C4-2B (cell line): ENCODE measurements around the gene CALHM3.

ENCODE experiments used
- H3K27ac ChIP-seq: fragments of 450-650 bp; 2 replicates; pipeline ENCODE4 v1.5.1; 2017
- ZFX ChIP-seq: fragments of 450-650 bp; IDR thresholded peaks from 2 replicates; pipeline ENCODE4 v1.6.1; 2017
- TF ChIP-seq, protein P1 (sequence below): fragments of 450-650 bp; conservative IDR thresholded peaks from 2 replicates; pipeline ENCODE4 v1.5.1; 2017; ENCODE audit warnings: mild to moderate bottlenecking

Gene CALHM3

DNA sequence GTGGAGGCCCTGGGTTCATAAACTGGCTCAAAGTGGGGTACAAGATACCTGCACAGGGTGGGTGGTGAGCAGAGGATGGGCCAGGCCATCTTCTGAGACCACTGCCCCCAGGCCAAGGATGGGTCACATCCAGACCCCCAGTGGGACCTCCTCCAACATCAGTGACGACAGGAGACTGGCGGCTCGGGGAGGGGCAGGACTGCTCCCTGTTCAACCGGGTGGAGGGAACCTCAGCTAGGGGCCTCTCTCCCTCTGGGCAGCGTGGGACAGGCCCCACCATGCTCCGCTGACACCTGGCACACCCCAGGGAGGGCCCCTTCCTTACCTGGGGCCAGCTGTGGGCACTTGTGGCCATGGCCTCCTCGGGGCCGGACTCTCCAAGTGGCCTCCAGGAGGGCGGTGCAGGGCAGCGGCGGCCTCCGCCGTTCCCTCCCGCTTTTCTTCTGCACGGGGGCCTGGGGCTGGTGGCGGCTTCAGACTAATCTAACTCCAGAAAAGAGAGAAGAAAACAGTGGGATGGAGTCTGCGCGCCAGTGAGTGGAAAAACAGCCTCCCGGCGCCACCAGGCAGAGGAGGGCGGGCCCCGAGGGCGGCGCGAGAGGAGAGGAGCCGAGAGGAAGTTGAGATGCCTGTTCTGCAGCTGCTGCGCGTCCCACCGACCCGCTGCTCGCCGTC is 27.1 kb downstream of the CALHM3 start, which contains the start of gene CALHM2:
Gene CALHM2 (minus strand): TSS at position 540 of the 675 bp plus-strand sequence. CDS start 2,429 bp downstream, outside the sequence.
- peak within 1 kb of the TSS; percentile 17; the same call in 1 of the 2 replicates for H3K27ac ChIP-seq
- TF ChIP-seq, protein P1, sequence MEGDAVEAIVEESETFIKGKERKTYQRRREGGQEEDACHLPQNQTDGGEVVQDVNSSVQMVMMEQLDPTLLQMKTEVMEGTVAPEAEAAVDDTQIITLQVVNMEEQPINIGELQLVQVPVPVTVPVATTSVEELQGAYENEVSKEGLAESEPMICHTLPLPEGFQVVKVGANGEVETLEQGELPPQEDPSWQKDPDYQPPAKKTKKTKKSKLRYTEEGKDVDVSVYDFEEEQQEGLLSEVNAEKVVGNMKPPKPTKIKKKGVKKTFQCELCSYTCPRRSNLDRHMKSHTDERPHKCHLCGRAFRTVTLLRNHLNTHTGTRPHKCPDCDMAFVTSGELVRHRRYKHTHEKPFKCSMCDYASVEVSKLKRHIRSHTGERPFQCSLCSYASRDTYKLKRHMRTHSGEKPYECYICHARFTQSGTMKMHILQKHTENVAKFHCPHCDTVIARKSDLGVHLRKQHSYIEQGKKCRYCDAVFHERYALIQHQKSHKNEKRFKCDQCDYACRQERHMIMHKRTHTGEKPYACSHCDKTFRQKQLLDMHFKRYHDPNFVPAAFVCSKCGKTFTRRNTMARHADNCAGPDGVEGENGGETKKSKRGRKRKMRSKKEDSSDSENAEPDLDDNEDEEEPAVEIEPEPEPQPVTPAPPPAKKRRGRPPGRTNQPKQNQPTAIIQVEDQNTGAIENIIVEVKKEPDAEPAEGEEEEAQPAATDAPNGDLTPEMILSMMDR = no peak
- no peak for TF ChIP-seq ZFX

DNA sequence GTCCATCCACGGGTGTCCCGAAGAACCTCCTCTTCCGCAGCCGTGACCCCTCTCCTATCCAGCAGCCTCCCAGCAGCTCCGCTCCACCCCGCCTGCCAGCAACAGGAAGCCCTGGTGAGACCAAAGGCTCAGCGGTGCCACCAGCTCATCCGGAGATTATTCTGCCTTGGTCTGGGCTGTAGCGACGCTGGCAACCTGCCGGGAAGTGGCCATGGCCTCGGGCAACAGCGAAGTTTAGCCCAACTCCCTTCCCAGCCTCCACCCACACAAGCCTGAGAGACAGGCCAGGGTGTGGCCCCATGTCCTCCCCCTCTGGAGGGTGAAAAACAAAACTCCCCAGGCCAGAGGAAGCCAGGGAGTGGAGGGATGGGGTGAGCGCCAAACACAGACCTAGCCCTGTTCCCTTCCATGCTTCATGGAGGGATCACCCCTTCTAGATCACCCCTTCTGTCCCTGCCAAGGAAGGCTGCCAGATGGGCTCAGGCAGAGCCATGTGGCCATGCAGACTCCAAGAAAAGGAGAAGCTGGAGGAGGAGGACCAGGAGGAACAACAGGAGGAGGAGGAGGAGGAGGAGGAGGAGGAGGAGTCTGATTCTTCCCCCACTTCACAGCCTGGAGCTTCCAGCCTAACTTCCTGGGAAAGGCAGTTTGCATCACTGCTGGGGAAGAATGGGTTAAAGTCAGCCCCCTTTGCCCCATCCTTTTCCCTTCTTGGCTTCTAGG is 27.8 kb downstream of the CALHM3 start:
- TF ChIP-seq, protein P1 = no peak
- TF ChIP-seq ZFX = no peak
- peak overlapping the region; percentile 17; the same call in 1 of the 2 replicates for H3K27ac ChIP-seq

DNA sequence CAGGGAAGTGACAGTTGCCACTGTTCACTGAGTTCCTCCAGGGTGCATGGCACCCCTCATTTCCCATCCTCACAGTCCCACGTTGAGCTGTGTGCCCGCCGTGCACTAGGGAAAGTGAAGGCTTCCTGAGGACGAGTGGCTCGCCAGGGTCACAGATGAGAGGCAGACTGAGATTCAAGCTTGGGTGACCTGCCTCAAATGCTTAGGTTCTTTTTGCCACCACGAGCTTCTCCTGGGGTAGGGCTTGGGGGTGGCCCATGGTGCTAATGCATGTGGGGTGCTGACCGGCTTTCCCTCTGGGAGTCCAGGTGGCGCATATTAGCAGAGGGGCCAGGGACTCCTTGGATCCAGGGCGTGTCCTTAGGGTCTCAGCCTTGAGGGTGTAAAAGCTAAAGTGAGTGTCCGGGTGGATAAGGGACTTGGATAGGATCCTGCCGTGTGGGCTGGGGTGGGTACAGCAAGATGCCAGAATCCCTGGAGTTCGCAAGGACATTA is 28.8 kb downstream of the CALHM3 start:
- H3K27ac ChIP-seq = no peak overlapping the region
- TF ChIP-seq ZFX = no peak
- TF ChIP-seq, protein P1 = no peak

DNA sequence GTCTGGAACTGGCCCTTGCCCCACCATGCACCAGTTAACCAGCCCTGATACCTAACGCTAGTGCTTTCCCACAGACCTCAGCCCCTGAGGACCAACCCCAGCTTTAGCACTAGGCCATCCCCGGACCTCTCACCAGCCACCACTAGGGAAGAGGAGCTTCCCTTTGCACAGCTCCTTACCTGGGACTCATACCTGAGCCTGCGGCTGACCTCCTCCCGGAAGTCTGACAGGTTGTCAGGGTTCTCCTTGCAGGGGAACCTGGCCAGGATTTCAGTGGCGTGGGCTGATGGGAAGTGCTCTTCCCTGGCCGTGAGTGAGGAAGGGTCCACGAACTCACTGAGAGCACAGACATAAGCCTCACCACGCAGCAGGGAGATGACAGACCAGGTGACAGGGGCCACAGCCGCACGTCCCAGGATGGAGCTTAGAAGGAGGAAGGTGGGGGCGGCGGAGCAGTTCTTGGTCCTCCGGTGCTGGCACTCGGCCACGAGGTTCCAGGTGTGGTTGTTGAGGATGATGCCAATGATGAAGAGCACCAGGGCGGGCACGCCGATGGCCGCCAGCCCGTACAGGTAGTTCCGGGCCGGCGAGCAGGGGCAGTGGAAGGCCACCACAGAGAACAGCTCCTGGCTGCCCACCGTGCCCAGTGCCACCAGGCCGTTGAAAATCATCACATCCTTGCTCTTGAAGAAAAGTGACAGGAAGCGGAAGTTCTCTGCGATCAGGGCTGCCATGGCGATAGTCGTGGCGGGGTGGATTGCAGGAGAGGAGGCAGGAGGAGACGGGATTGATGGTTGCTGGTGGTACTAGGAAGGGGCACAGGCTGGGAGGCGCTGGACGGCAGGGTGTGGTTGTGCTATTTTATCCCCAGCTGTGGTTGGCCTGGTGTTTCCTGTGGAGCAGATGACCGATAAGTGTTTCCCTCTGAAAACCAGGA is 29.6 kb downstream of the CALHM3 start:
- no peak overlapping the region for H3K27ac ChIP-seq
- TF ChIP-seq, protein P1 = no peak
- no peak for TF ChIP-seq ZFX

DNA sequence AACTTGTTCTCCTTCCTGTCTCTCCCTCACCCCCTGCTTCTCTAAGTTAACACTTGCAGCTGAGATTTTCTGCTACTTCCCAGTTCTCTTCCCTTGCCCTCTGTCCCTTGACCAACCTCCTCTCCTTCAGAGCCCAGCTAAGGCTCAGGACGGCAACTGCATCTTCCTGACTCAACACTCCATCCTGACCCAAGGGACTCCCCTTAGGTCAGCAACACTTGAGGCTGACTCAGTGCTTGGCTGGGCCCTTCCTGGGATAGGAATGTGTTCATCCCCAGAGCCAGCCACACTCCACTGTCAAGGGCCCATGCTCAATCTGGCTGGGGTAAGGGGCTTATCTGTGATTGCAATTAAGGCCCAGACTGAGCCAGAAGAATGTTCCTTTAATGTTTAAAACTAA is 30.3 kb downstream of the CALHM3 start:
- TF ChIP-seq ZFX = no peak
- TF ChIP-seq, protein P1 = no peak
- H3K27ac ChIP-seq = no peak overlapping the region

DNA sequence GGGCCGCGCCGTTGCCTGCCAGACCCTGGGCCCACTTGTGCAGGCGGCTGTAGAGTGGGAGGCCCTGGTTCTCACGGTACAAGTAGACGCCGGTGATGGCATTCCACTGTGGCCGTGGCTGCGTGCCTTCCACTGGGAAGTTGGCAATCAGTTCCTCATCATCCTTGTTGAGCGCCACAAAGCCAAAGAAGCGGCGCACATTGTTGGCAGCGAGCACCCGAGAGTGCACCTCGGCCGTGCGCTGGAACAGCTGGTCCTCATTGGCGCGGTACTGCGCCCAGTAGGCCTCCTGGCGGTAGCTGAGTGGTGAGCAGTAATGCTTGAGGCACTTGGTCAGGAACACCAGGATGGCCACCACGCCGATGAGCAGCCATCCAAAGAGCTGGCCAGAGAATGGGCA is 31.9 kb downstream of the CALHM3 start:
- no peak for TF ChIP-seq ZFX
- TF ChIP-seq, protein P1 = no peak
- no peak overlapping the region for H3K27ac ChIP-seq
